Activated CD8-positive, alpha-beta memory T cell treated with anti-CD3 and anti-CD28 coated beads for 1 hour (primary cell): ENCODE data around the gene APBA2.
"Not testable (repeated sequence)": the region's sequence is repeated elsewhere in the genome, so short reads cannot be mapped to it uniquely, and the experiment has no call there.

Experiments used
- DNase-seq, 2 donors: peaks; one replicate each; pipeline ENCODE4 v3.0.0-alpha.2; 2020; ENCODE audit warnings: low read depth in 1 of 2; ENCODE audit errors: extremely low read depth in 1 of 2

APBA2 gene

GRCh38 chr15:28994831-28995596, 109.2 kb downstream of the APBA2 start:
- DNase-seq = no peak

GRCh38 chr15:28995705-28996104, 109.9 kb downstream of the APBA2 start:
- no peak for DNase-seq

GRCh38 chr15:28996289-28996688, 110.5 kb downstream of the APBA2 start:
- no peak for DNase-seq

- no peak for DNase-seq
Observed at GRCh38 chr15:28996953-28997352, 111.2 kb downstream of the APBA2 start.

GRCh38 chr15:28997791-28998190, 112.0 kb downstream of the APBA2 start:
- no peak for DNase-seq

GRCh38 chr15:28998511-28998910, 112.7 kb downstream of the APBA2 start:
- DNase-seq = no peak

GRCh38 chr15:29003191-29003839, 117.5 kb downstream of the APBA2 start:
- no peak for DNase-seq

GRCh38 chr15:29003840-29004233, 118.1 kb downstream of the APBA2 start:
- DNase-seq = no peak

- DNase-seq = no peak
Observed at GRCh38 chr15:29005931-29006330, 120.2 kb downstream of the APBA2 start.

- DNase-seq = no peak
Observed at GRCh38 chr15:29008846-29009245, 123.1 kb downstream of the APBA2 start.

GRCh38 chr15:29012097-29012496, 126.3 kb downstream of the APBA2 start:
- DNase-seq = no peak

- DNase-seq = no peak
Observed at GRCh38 chr15:29014493-29014892, 128.7 kb downstream of the APBA2 start.

GRCh38 chr15:29016518-29016917, 130.7 kb downstream of the APBA2 start:
- DNase-seq = no peak

GRCh38 chr15:29018120-29018805, 132.5 kb downstream of the APBA2 start:
- no peak for DNase-seq

GRCh38 chr15:29018995-29019976, 133.5 kb downstream of the APBA2 start:
- DNase-seq = no peak

- DNase-seq = no peak
Observed at GRCh38 chr15:29021857-29022256, 136.1 kb downstream of the APBA2 start.

GRCh38 chr15:29024662-29025061, 138.9 kb downstream of the APBA2 start:
- DNase-seq = no peak

- DNase-seq = not testable (repeated sequence)
Observed at GRCh38 chr15:29025411-29025810, 139.6 kb downstream of the APBA2 start.

- not testable (repeated sequence) for DNase-seq
Observed at GRCh38 chr15:29028158-29028557, 142.4 kb downstream of the APBA2 start.

GRCh38 chr15:29029651-29030195, 143.9 kb downstream of the APBA2 start:
- no peak for DNase-seq
